Ovary (tissue), 3 donors: ENCODE data around the gene PATJ.

Experiments used
- EP300 ChIP-seq: sonication (generic); formaldehyde crosslinking; IDR thresholded peaks from one replicate; pipeline ENCODE4 v1.6.1; 2017; ENCODE audit warnings: antibody characterized with exemption
- POLR2A ChIP-seq: fragments of 450-650 bp; IDR thresholded peaks from one replicate; pipeline ENCODE4 v1.6.1; 2017; ENCODE audit warnings: antibody characterized with exemption, mild to moderate bottlenecking, moderate library complexity
- TF ChIP-seq, protein P1 (sequence below), 3 donors: fragments of 450-650 bp in 2 of 3; fragments of 200-600 bp in 1 of 3; IDR thresholded peaks; one replicate each; pipeline versions ENCODE4 v1.5.1 to v1.8.0; 2016 to 2022; ENCODE audit warnings: antibody characterized with exemption in 3 of 3, mild to moderate bottlenecking in 1 of 3
- donor health status: DM: no; HTN: no; CAD: no.

- TF ChIP-seq, protein P1, sequence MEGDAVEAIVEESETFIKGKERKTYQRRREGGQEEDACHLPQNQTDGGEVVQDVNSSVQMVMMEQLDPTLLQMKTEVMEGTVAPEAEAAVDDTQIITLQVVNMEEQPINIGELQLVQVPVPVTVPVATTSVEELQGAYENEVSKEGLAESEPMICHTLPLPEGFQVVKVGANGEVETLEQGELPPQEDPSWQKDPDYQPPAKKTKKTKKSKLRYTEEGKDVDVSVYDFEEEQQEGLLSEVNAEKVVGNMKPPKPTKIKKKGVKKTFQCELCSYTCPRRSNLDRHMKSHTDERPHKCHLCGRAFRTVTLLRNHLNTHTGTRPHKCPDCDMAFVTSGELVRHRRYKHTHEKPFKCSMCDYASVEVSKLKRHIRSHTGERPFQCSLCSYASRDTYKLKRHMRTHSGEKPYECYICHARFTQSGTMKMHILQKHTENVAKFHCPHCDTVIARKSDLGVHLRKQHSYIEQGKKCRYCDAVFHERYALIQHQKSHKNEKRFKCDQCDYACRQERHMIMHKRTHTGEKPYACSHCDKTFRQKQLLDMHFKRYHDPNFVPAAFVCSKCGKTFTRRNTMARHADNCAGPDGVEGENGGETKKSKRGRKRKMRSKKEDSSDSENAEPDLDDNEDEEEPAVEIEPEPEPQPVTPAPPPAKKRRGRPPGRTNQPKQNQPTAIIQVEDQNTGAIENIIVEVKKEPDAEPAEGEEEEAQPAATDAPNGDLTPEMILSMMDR (IDR thresholded peaks at IDR 0.05) = no peak
- TF ChIP-seq POLR2A (no peak), EP300 (no peak)
Measured at GRCh38 chr1:62066713-62067112, 324.4 kb downstream of the PATJ start.
